Transverse colon (tissue), 3 donors: ENCODE data around the gene COMMD7.

Experiments
- CTCF ChIP-seq, 5 experiments: fragments of 200-600 bp in 3 of 5; fragments of 450-650 bp in 2 of 5; sonication (generic) in 3 of 5; IDR thresholded peaks; 1 replicate in 2 of 5; 2 replicates in 3 of 5; pipeline ENCODE4 v1.5.1; 2016 to 2017; ENCODE audit warnings: antibody characterized with exemption in 5 of 5, inconsistent platforms in 3 of 5, mild to moderate bottlenecking in 2 of 5, moderate library complexity in 1 of 5
- EP300 ChIP-seq: sonication (generic); formaldehyde crosslinking; IDR thresholded peaks from one replicate; pipeline ENCODE4 v1.6.1; 2017; ENCODE audit warnings: antibody characterized with exemption, low read depth
- POLR2A ChIP-seq: fragments of 450-650 bp; IDR thresholded peaks from one replicate; pipeline ENCODE4 v1.6.1; 2016; ENCODE audit warnings: antibody characterized with exemption, mild to moderate bottlenecking, moderate library complexity

GRCh38 chr20:32682508-32682987, 60.7 kb downstream of the COMMD7 start:
- TF ChIP-seq POLR2A (no peak), CTCF (IDR thresholded peaks at IDR 0.05) (no peak), EP300 (no peak)
